NB4 (cell line): Measurements from ENCODE around the gene SLC4A1.
A peak's percentile ranks its signal among the peaks of the same experiment; 100 is the strongest.

Experiments
- DNase-seq: peaks from one replicate; pipeline ENCODE4 v3.0.0; 2010; ENCODE audit warnings: low read depth
- H3K4me3 ChIP-seq: one replicate; pipeline ENCODE4 v1.5.1; 2011; ENCODE audit warnings: mild to moderate bottlenecking, low read depth, low read length, moderate library complexity
- MYC ChIP-seq: IDR thresholded peaks from 2 replicates; pipeline ENCODE4 v1.6.1; 2011; ENCODE audit warnings: low read depth, low read length
- POLR2A ChIP-seq: IDR thresholded peaks from 2 replicates; pipeline ENCODE4 v1.6.1; 2011; ENCODE audit warnings: mild to moderate bottlenecking; ENCODE audit not compliant: insufficient read length; ENCODE audit errors: extremely low read depth
- TF ChIP-seq, protein P1 (sequence below): IDR thresholded peaks from 2 replicates; pipeline ENCODE4 v1.6.1; 2011; ENCODE audit warnings: low read depth, low read length
- TF ChIP-seq, protein P2 (sequence below): IDR thresholded peaks from one replicate; pipeline ENCODE4 v1.5.1; 2012; ENCODE audit warnings: low read depth, low read length

SLC4A1 gene

DNA sequence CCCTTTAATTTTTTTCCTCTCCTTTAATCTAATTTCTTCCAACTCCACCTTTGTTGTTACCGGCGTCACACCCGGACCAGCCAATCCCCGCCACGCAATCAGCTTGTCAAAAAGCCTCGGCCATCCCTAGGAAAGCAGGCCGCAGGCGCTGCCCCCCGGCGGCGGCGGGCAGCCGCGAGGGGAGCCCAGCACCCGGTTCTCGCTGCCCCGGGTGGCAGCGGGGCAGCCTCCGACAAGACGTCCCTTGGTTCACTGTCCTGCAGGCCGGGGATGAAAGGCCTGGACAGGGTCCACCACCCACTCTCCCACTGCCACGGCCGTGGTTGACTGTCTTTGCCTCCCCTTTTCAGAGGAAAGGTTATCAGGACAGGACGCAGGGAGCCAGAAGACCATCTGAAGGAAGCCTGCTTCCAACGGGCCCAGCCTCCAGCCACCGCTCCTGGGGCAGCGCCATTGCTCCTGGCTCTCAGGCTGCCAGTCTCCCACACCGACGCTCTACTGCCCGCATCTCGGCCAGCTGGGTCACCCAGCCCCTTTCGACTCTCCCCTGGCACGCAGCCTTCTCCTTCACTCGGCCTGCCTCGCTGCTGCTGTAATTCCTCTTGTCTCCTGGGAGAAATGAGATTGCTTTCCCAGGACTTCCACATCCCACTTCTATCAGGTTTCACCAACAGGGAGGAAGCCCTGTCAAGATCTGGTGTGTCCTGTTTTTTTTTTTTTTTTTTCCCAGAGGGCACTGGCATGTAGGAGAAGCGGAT lies 45.6 kb downstream of the SLC4A1 start:
- TF ChIP-seq, protein P1, sequence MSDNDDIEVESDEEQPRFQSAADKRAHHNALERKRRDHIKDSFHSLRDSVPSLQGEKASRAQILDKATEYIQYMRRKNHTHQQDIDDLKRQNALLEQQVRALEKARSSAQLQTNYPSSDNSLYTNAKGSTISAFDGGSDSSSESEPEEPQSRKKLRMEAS: no peak
- TF ChIP-seq POLR2A (no peak), MYC (no peak)
- TF ChIP-seq, protein P2, sequence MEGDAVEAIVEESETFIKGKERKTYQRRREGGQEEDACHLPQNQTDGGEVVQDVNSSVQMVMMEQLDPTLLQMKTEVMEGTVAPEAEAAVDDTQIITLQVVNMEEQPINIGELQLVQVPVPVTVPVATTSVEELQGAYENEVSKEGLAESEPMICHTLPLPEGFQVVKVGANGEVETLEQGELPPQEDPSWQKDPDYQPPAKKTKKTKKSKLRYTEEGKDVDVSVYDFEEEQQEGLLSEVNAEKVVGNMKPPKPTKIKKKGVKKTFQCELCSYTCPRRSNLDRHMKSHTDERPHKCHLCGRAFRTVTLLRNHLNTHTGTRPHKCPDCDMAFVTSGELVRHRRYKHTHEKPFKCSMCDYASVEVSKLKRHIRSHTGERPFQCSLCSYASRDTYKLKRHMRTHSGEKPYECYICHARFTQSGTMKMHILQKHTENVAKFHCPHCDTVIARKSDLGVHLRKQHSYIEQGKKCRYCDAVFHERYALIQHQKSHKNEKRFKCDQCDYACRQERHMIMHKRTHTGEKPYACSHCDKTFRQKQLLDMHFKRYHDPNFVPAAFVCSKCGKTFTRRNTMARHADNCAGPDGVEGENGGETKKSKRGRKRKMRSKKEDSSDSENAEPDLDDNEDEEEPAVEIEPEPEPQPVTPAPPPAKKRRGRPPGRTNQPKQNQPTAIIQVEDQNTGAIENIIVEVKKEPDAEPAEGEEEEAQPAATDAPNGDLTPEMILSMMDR: no peak
- DNase-seq: peak; percentile 72
- peak overlapping the region; percentile 59 for H3K4me3 ChIP-seq

DNA sequence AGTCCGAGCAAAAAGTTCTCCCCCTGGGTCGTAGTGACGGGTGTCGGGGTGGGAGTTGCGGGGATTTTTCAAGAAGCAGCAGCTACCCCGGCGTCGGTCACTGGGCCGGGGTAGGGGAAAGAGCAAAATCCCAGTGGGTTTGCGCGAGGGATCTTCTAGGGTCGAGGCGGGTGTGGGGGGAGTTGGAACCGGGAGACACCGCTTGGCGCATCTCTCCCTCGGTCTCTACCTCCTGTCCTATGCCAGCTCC lies 46.1 kb downstream of the SLC4A1 start:
- no peak for DNase-seq
- TF ChIP-seq MYC: no peak
- TF ChIP-seq, protein P2: no peak
- TF ChIP-seq POLR2A: no peak
- TF ChIP-seq, protein P1: no peak
- H3K4me3 ChIP-seq: peak overlapping the region; percentile 59

DNA sequence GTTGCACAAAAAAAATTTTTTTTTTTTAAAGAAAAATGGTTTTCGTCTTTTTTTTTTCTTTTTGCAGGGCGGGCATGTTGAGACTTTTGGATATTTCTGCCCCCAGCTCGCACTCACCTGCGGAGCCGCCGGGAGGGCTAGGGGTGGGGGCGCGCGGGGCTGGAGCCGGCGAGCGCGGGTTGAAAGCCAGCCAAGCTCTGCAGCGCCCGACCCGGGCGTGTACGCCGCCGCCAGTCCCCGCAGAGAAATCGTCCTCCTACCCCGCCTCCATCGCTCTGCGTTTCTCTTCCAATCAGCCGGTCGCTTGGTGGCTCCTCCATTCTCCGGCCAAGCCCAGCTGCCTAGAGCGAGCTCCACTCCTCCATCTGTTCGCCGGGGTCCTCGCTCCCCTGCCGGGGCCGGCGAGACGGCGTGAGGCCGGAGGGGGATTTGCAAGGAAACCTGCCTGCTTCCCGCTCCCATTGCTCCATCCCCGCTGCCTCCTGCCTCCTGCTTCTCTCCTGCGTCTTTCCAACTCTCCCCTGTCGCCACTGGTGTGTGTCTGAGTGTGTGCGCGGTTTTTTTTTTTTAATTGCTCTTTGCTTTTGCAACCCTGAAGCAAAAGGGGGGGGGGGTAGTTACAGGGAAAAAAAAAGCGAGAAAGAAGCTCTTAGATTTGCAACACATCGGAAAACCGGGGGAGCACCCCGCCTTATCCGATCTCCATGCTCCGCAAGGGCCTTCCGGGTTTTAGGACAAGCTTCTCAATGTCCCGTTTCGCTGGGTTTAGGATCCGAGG lies 46.7 kb downstream of the SLC4A1 start:
- H3K4me3 ChIP-seq: peak overlapping the region; percentile 59
- DNase-seq: peak; percentile 87
- TF ChIP-seq, protein P2: no peak
- TF ChIP-seq, protein P1: no peak; the same call in 1 of the 2 replicates
- TF ChIP-seq POLR2A: peak; percentile 30
- no peak for TF ChIP-seq MYC

DNA sequence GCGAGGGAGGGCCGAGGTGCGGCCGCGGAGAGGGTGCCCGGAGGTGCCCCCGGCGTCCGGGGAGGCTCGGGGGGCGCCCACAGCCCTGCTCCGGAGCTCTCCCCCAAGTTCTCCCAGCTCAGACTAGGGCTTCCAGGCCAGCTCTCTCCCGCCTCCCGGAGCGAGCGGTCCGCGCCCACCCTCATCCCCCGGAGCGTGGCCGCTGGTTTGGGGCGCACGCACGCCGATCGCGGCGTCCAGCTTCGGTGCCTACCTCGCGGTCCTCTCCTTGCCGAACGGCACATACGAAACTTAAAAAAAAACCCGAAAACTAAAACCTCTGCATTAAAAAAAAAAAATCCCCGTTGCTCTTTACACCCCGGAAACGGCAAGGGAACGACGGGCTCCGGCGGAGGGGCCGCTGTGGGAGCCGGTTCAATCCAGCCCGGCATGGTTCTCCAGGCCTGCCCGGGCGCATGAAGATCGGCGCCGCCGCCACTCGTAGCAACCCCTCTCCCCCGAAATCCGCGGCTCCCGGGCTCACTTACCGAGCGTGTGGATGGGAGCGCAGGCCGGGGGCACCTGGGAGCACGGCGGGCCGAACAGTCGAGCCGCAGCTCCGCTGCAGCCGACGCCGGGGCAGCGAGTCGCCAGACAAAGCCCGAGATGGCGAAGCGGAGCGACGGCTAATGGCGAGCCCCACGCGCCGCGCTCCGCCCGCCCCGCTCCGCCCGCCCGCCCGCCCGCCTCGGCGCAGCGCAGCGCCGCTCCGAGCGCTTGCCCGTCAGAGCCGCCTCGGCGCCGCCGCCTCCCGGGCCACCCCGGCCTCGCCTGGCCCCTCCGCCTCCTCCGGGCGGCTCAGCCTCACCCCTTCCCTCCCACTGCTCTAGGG lies 47.5 kb downstream of the SLC4A1 start:
- H3K4me3 ChIP-seq: peak overlapping the region; percentile 71
- peak; percentile 39; the same call in 1 of the 2 replicates for TF ChIP-seq MYC
- peak; percentile 13 for TF ChIP-seq POLR2A
- TF ChIP-seq, protein P2: no peak
- TF ChIP-seq, protein P1: no peak; the same call in 1 of the 2 replicates
- peak; percentile 74 for DNase-seq

DNA sequence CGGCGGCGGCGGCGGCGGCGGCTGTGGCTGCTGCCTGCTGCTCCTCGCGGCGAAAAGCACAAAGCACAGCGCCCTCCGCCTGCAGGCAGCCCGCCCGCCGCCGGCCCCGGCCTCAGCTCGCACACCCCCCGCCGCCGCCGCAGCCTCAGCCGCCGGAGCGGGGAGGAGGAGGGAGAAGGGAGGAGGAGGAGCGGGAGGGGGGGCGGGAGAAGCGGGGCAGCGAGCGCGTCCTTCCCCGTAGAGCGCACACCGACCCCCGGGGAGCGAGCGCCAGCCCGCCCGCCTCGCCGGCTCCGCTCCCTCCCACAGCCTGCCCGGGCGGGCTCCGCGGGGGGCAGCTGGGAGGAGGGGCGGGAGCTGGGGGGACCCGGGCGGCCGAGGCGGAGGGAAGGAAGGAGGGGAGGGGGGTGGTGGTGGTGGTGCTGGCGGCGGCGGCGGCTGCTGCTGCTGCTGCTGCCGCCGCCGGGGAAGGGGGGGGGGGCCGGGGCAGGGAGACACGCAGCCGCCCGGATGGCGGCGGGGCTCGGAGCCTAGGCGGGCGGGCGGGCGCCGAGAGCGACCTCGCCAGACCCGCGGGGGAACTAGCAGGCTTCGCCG lies 48.2 kb downstream of the SLC4A1 start, which contains the start of gene UBTF:
Gene UBTF (minus strand): TSS at position 60 of the 597 bp plus-strand sequence. CDS start 1,446 bp downstream, outside the sequence.
- DNase-seq: peak; percentile 86
- TF ChIP-seq, protein P1: no peak
- TF ChIP-seq MYC (no peak), POLR2A (peak; percentile 19)
- TF ChIP-seq, protein P2: no peak
- H3K4me3 ChIP-seq: peak within 1 kb of the TSS; percentile 71
